Glomerular visceral epithelial cell (primary cell): ENCODE data around the gene TBL1X.

ENCODE experiments used
- DNase-seq: peaks from one replicate; pipeline ENCODE4 v3.0.0-alpha.2; 2016; ENCODE audit errors: extremely low spot score

The TBL1X gene

GRCh38 chrX:9498236-9498635 lies 33.4 kb downstream of the TBL1X start:
- no peak for DNase-seq

GRCh38 chrX:9500584-9500983 lies 35.7 kb downstream of the TBL1X start:
- DNase-seq = no peak

- no peak for DNase-seq
Observed at GRCh38 chrX:9501362-9501761, 36.5 kb downstream of the TBL1X start.

- DNase-seq = no peak
Observed at GRCh38 chrX:9503261-9503660, 38.4 kb downstream of the TBL1X start.

- no peak for DNase-seq
Observed at GRCh38 chrX:9510366-9510765, 45.5 kb downstream of the TBL1X start.

GRCh38 chrX:9510980-9511379 lies 46.1 kb downstream of the TBL1X start:
- no peak for DNase-seq

- DNase-seq = no peak
Observed at GRCh38 chrX:9515489-9515888, 50.6 kb downstream of the TBL1X start.

- no peak for DNase-seq
Observed at GRCh38 chrX:9515973-9516538, 51.2 kb downstream of the TBL1X start.

GRCh38 chrX:9516635-9517034 lies 51.8 kb downstream of the TBL1X start:
- no peak for DNase-seq

GRCh38 chrX:9518051-9518450 lies 53.2 kb downstream of the TBL1X start:
- no peak for DNase-seq

GRCh38 chrX:9518889-9519288 lies 54.0 kb downstream of the TBL1X start:
- DNase-seq = no peak

GRCh38 chrX:9519546-9520216 lies 54.8 kb downstream of the TBL1X start:
- DNase-seq = no peak

- no peak for DNase-seq
Observed at GRCh38 chrX:9520217-9520590, 55.3 kb downstream of the TBL1X start.

- no peak for DNase-seq
Observed at GRCh38 chrX:9522378-9523155, 57.7 kb downstream of the TBL1X start.

GRCh38 chrX:9525511-9526248 lies 60.8 kb downstream of the TBL1X start:
- DNase-seq = no peak

GRCh38 chrX:9526965-9527364 lies 62.1 kb downstream of the TBL1X start:
- DNase-seq = no peak

- no peak for DNase-seq
Observed at GRCh38 chrX:9528498-9528897, 63.6 kb downstream of the TBL1X start.

- no peak for DNase-seq
Observed at GRCh38 chrX:9529223-9529622, 64.4 kb downstream of the TBL1X start.

- DNase-seq = peak; percentile 78
Observed at GRCh38 chrX:9530848-9531274, 66.0 kb downstream of the TBL1X start.

- DNase-seq = no peak
Observed at GRCh38 chrX:9532349-9532748, 67.5 kb downstream of the TBL1X start.

GRCh38 chrX:9533611-9534010 lies 68.8 kb downstream of the TBL1X start:
- no peak for DNase-seq

GRCh38 chrX:9534686-9535085 lies 69.8 kb downstream of the TBL1X start:
- DNase-seq = no peak
